HepG2 (cell line): ENCODE data around the gene MYBPC2. TPM values are rescaled to one million over a fixed set of nuclear protein-coding genes. Genes with fewer than 3 reads are reported as not detected.

Source experiments
- ATAC-seq: fragments of 200-7000 bp; cut with Tn5 transposase; 3 replicates; pipeline ENCODE4 v1.9.1; 2020; ENCODE audit warnings: mild to moderate bottlenecking, moderate library complexity
- BruUV-seq: library from RNA; stranded (reverse); fragments of 400-500 nt; replicated peaks from 2 replicates; lab custom pipeline; 2021; lab: Mats Ljungman, UMichigan
- CTCF ChIA-PET: fragments of 300-600 bp; formaldehyde crosslinking; extraction: SDS; loops from one replicate; lab custom pipeline; 2021; ENCODE audit warnings: low total read pairs, inconsistent platforms, low intra/inter-chr PET ratio; lab: Yijun Ruan, JAX
- POLR2A ChIA-PET: fragments of 350-600 bp; sonication (Branson Sonifier 250); formaldehyde crosslinking; loops from one replicate; lab custom pipeline; 2020; ENCODE audit warnings: antibody characterized with exemption, inconsistent platforms; lab: Yijun Ruan, JAX
- DNase-seq: peaks from one replicate; pipeline ENCODE4 v3.0.0-alpha.2; 2015; ENCODE audit warnings: low spot score
- FAIRE-seq: peaks from 3 replicates; lab custom pipeline; 2011; peaks lifted over from hg19 to GRCh38; lab: Jason Lieb, UNC
- H2AFZ ChIP-seq: one replicate; pipeline ENCODE4 v1.6.1; 2011; ENCODE audit warnings: low read length, inconsistent platforms
- H3K27ac ChIP-seq: fragments of 300-600 bp; 3 replicates; pipeline ENCODE4 v1.8.0; 2011; ENCODE audit warnings: mixed run types, mild to moderate bottlenecking, mixed read lengths, low read length, inconsistent platforms; ENCODE audit not compliant: insufficient read depth; ENCODE audit errors: extremely low read length
- H3K27me3 ChIP-seq, 2 experiments: fragments of 200-600 bp in 1 of 2; 2 replicates in 1 of 2; 3 replicates in 1 of 2; pipeline versions ENCODE4 v1.6.0 to v1.8.0; 2011; ENCODE audit warnings: low read length in 2 of 2, mild to moderate bottlenecking in 2 of 2, moderate library complexity in 2 of 2, inconsistent platforms in 1 of 2; ENCODE audit not compliant: insufficient read depth in 2 of 2, control insufficient read depth in 1 of 2
- H3K36me3 ChIP-seq, 2 experiments: fragments of 200-600 bp in 1 of 2; replicated peaks in 1 of 2; 2 replicates in 1 of 2; 3 replicates in 1 of 2; pipeline versions ENCODE4 v1.5.1 to v1.8.0; 2011; ENCODE audit warnings: low read length in 2 of 2, inconsistent platforms in 1 of 2; ENCODE audit not compliant: insufficient read depth in 2 of 2, control insufficient read depth in 1 of 2
- H3K4me1 ChIP-seq: 2 replicates; pipeline ENCODE4 v1.5.1; 2012; ENCODE audit warnings: low read length, inconsistent platforms; ENCODE audit not compliant: insufficient read depth
- H3K4me2 ChIP-seq: 2 replicates; pipeline ENCODE4 v1.6.0; 2011; ENCODE audit warnings: low read depth, low read length, inconsistent platforms
- H3K4me3 ChIP-seq, 3 experiments: fragments of 200-600 bp in 1 of 3; sonication (generic), shearing (Covaris generic) in 1 of 3; replicated peaks in 1 of 3; 2 replicates each; pipeline ENCODE4 v1.5.1; 2011 to 2016; ENCODE audit warnings: low read length in 3 of 3, inconsistent platforms in 2 of 3, low read depth in 2 of 3, mild to moderate bottlenecking in 2 of 3, control low read depth in 1 of 3, mixed read lengths in 1 of 3; ENCODE audit not compliant: insufficient read depth in 1 of 3
- H3K79me2 ChIP-seq: one replicate; pipeline ENCODE4 v1.6.1; 2011; ENCODE audit warnings: low read length, inconsistent platforms; ENCODE audit not compliant: insufficient read depth
- H3K9ac ChIP-seq: 2 replicates; pipeline ENCODE4 v1.6.0; 2011; ENCODE audit warnings: mild to moderate bottlenecking, low read depth, low read length, inconsistent platforms; ENCODE audit not compliant: insufficient read depth
- H3K9me3 ChIP-seq: 2 replicates; pipeline ENCODE4 v1.5.1; 2012; ENCODE audit warnings: mild to moderate bottlenecking, low read length
- H4K20me1 ChIP-seq: 2 replicates; pipeline ENCODE4 v1.6.0; 2011; ENCODE audit warnings: inconsistent platforms, mild to moderate bottlenecking, low read length, moderate library complexity; ENCODE audit not compliant: insufficient read depth
- AGO2 ChIP-seq: fragments of 200-400 bp; formaldehyde crosslinking; optimal IDR thresholded peaks from 2 replicates; pipeline ENCODE3; 2017; ENCODE audit warnings: mild to moderate bottlenecking, low read depth, low read length, moderate library complexity
- ARHGAP35 ChIP-seq: sonication (generic); formaldehyde crosslinking; IDR thresholded peaks from 2 replicates; pipeline ENCODE4 v1.9.0; 2022; ENCODE audit warnings: mild to moderate bottlenecking, inconsistent platforms, moderate library complexity, missing genetic modification reagents, borderline replicate concordance
- DMTF1 ChIP-seq: sonication (generic); formaldehyde crosslinking; IDR thresholded peaks from 2 replicates; pipeline ENCODE4 v1.4.0; 2020; ENCODE audit warnings: mild to moderate bottlenecking, missing genetic modification reagents
- LCORL ChIP-seq, 2 experiments: fragments of 450-650 bp in 1 of 2; sonication (generic) in 1 of 2; formaldehyde crosslinking in 1 of 2; IDR thresholded peaks; 2 replicates each; pipeline versions ENCODE4 v1.5.0 to v1.6.1; 2017 to 2020; ENCODE audit warnings: antibody characterized with exemption in 1 of 2, missing genetic modification reagents in 1 of 2
- MBD4 ChIP-seq: IDR thresholded peaks from 2 replicates; pipeline ENCODE4 v1.6.1; 2012; ENCODE audit warnings: low read length, inconsistent platforms, borderline replicate concordance
- NCOR1 ChIP-seq: fragments of 200-600 bp; sonication (generic); IDR thresholded peaks from 2 replicates; pipeline ENCODE4 v1.7.0; 2017; ENCODE audit warnings: antibody characterized with exemption, low read length, borderline replicate concordance
- NR2C2 ChIP-seq: sonication (generic); formaldehyde crosslinking; IDR thresholded peaks from 2 replicates; pipeline ENCODE4 v1.4.0; 2020; ENCODE audit warnings: missing genetic modification reagents, mild to moderate bottlenecking, moderate library complexity, borderline replicate concordance
- NR2F6 ChIP-seq, 2 experiments: IDR thresholded peaks; 2 replicates each; pipeline ENCODE4 v1.6.1; 2016; ENCODE audit warnings: antibody characterized with exemption in 1 of 2, mild to moderate bottlenecking in 1 of 2
- SCMH1 ChIP-seq: sonication (generic); formaldehyde crosslinking; IDR thresholded peaks from 2 replicates; pipeline ENCODE4 v1.9.0; 2021; ENCODE audit warnings: missing genetic modification reagents, mild to moderate bottlenecking, borderline replicate concordance
- YY1 ChIP-seq: IDR thresholded peaks from 2 replicates; pipeline ENCODE4 v1.6.1; 2011; ENCODE audit warnings: low read length, low read depth, moderate library complexity, mild to moderate bottlenecking; ENCODE audit not compliant: insufficient read depth, insufficient replicate concordance
- ZFP36L1 ChIP-seq: sonication (generic); formaldehyde crosslinking; IDR thresholded peaks from 2 replicates; pipeline ENCODE4 v1.8.0; 2022; ENCODE audit warnings: mild to moderate bottlenecking, missing genetic modification reagents, moderate library complexity
- ZNF792 ChIP-seq: IDR thresholded peaks from 2 replicates; pipeline ENCODE4 v1.6.1; 2016
- WGBS: methylation state at CpG from one replicate; pipeline ENCODE4 v1.1.6; 2017; ENCODE audit warnings: low lambda C conversion rate; 5-methylcytosine and 5-hydroxymethylcytosine counted together
- in situ Hi-C: cut with HindIII; loops from 2 replicates; pipeline ENCODE4 v1.10.0; 2017; ENCODE audit warnings: low pct_unique_long_range_greater_than_20kb; ENCODE audit not compliant: extremely low pct_ligation_motif_present
- intact Hi-C: fragments of 100-400 bp; cut with micrococcal nuclease; formaldehyde crosslinking; loops from one replicate; pipeline ENCODE4 v1.10.0; 2022; ENCODE audit not compliant: unreplicated experiment
- polyA plus RNA-seq, 8 experiments: library from polyadenylated mRNA; depleted of rRNA in 3 of 8; stranded (reverse) in 7 of 8; unstranded in 1 of 8; fragments of >200 nt; fragmentation: Illumina TruSeq in 4 of 8; extraction: Trizol in 4 of 8; gene quantifications; 2 replicates each; pipeline versions ENCODE4 v1.2.1 to v1.2.3, GENCODE V29; 2011 to 2016; ENCODE audit warnings: low read depth in 4 of 8, missing spikeins in 1 of 8, mixed read lengths in 1 of 8; ENCODE audit not compliant: insufficient read depth in 1 of 8
- total RNA-seq, 5 experiments: library from RNA; depleted of rRNA; stranded (reverse); fragments of >200 nt; fragmentation: Illumina TruSeq; extraction: Trizol; gene quantifications; 2 replicates each; pipeline ENCODE4 v1.2.3, GENCODE V29; 2016; ENCODE audit warnings: low read depth in 1 of 5
- TF ChIP-seq, protein P1 (sequence below): sonication (generic); formaldehyde crosslinking; IDR thresholded peaks from 2 replicates; pipeline ENCODE4 v1.4.0; 2020; ENCODE audit warnings: mild to moderate bottlenecking, low read depth, missing genetic modification reagents
- TF ChIP-seq, protein P2 (sequence below): sonication (generic); formaldehyde crosslinking; IDR thresholded peaks from 2 replicates; pipeline ENCODE4 v1.5.0; 2020; ENCODE audit warnings: mild to moderate bottlenecking, missing genetic modification reagents, borderline replicate concordance

MYBPC2 gene
- total and polyA plus RNA-seq, 2 of the 13 experiments (the other 11 are each of a cell fraction or from before 2014, with no cell fraction given): not detected

GRCh38 chr19:50406156-50406820 lies 26.4 kb upstream of the MYBPC2 start:
- ChIA-PET CTCF (no interaction called here), POLR2A (no interaction called here)
- Histone ChIP-seq H2AFZ (no peak overlapping the region), H3K27me3 (no peaks in the 10 kb centered on the region), H3K4me3 (no peak overlapping the region), H3K27ac (no peak overlapping the region), H4K20me1 (no peaks in the 10 kb centered on the region), H3K9me3 (no peaks in the 10 kb centered on the region), H3K4me2 (no peak overlapping the region), H3K36me3 (peaks cover 16 to 30% of the 10 kb centered on the region in 2 experiments; a peak in 3 of 5 replicates), H3K79me2 (no peaks in the 10 kb centered on the region), H3K9ac (no peak overlapping the region), H3K4me1 (peaks cover 13% of the 10 kb centered on the region)
- in situ Hi-C loops: no loop called here
- WGBS: 96% methylated on average over 12 of the region's 22 CpGs
- intact Hi-C loops: no loop called here
- ATAC-seq: no peak
- no TSS peak for BruUV-seq
- no peak for FAIRE-seq
- no peak for DNase-seq
- TF ChIP-seq NCOR1 (no peak), SCMH1 (CRISPR knock-in tag) (no peak), NR2C2 (peak; percentile 62; the same call in 1 of the 2 replicates), ARHGAP35 (no peak), ZNF792 (CRISPR knock-in tag) (no peak), AGO2 (peak; percentile 45), NR2F6 (IDR thresholded peaks at IDR 0.05) (0 out of 2 replicates have a peak, but pooled peaks have one; percentile 29), NR2F6 (CRISPR knock-in tag; IDR thresholded peaks at IDR 0.05) (no peak), YY1 (no peak), ZFP36L1 (CRISPR knock-in tag) (no peak), MBD4 (no peak), DMTF1 (CRISPR knock-in tag) (no peak), LCORL (IDR thresholded peaks at IDR 0.05) (no peak), LCORL (CRISPR knock-in tag; IDR thresholded peaks at IDR 0.05) (no peak)
- TF ChIP-seq, protein P1, sequence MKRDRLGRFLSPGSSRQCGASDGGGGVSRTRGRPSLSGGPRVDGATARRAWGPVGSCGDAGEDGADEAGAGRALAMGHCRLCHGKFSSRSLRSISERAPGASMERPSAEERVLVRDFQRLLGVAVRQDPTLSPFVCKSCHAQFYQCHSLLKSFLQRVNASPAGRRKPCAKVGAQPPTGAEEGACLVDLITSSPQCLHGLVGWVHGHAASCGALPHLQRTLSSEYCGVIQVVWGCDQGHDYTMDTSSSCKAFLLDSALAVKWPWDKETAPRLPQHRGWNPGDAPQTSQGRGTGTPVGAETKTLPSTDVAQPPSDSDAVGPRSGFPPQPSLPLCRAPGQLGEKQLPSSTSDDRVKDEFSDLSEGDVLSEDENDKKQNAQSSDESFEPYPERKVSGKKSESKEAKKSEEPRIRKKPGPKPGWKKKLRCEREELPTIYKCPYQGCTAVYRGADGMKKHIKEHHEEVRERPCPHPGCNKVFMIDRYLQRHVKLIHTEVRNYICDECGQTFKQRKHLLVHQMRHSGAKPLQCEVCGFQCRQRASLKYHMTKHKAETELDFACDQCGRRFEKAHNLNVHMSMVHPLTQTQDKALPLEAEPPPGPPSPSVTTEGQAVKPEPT (CRISPR knock-in tag): no peak
- TF ChIP-seq, protein P2, sequence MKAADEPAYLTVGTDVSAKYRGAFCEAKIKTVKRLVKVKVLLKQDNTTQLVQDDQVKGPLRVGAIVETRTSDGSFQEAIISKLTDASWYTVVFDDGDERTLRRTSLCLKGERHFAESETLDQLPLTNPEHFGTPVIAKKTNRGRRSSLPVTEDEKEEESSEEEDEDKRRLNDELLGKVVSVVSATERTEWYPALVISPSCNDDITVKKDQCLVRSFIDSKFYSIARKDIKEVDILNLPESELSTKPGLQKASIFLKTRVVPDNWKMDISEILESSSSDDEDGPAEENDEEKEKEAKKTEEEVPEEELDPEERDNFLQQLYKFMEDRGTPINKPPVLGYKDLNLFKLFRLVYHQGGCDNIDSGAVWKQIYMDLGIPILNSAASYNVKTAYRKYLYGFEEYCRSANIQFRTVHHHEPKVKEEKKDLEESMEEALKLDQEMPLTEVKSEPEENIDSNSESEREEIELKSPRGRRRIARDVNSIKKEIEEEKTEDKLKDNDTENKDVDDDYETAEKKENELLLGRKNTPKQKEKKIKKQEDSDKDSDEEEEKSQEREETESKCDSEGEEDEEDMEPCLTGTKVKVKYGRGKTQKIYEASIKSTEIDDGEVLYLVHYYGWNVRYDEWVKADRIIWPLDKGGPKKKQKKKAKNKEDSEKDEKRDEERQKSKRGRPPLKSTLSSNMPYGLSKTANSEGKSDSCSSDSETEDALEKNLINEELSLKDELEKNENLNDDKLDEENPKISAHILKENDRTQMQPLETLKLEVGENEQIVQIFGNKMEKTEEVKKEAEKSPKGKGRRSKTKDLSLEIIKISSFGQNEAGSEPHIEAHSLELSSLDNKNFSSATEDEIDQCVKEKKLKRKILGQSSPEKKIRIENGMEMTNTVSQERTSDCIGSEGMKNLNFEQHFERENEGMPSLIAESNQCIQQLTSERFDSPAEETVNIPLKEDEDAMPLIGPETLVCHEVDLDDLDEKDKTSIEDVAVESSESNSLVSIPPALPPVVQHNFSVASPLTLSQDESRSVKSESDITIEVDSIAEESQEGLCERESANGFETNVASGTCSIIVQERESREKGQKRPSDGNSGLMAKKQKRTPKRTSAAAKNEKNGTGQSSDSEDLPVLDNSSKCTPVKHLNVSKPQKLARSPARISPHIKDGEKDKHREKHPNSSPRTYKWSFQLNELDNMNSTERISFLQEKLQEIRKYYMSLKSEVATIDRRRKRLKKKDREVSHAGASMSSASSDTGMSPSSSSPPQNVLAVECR: no peak
